PC-9 (cell line): ENCODE measurements around the gene AMMECR1.

Source experiments
- EZH2 ChIP-seq: fragments of 200-600 bp; sonication (generic); IDR thresholded peaks from 2 replicates; pipeline ENCODE4 v1.8.0; 2017; ENCODE audit warnings: antibody characterized with exemption, low read depth
- TF ChIP-seq, protein P1 (sequence below): fragments of 200-600 bp; sonication (generic); conservative IDR thresholded peaks from 2 replicates; pipeline ENCODE4 v1.6.1; 2017; ENCODE audit warnings: mixed run types, antibody characterized with exemption, mild to moderate bottlenecking, moderate library complexity

DNA sequence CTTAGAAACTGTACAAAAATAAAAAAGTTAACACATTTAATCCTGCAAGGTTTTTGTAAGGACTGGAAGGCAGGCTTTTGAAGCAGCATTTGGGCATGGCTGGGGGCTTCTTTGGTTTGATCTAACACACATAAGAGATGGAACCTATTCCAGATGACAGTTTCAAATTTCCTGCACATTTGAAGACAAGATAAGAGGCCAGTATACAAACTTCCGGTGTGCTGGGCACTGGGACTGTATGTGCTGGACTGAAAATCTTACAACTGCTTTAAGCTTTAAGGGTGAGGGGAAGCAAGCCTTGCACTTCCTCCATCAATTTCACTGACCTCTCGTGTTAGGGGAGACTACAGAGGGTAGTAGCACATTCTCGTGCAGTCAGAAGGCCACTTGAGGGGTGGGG is 122.9 kb downstream of the AMMECR1 start:
- TF ChIP-seq, protein P1, sequence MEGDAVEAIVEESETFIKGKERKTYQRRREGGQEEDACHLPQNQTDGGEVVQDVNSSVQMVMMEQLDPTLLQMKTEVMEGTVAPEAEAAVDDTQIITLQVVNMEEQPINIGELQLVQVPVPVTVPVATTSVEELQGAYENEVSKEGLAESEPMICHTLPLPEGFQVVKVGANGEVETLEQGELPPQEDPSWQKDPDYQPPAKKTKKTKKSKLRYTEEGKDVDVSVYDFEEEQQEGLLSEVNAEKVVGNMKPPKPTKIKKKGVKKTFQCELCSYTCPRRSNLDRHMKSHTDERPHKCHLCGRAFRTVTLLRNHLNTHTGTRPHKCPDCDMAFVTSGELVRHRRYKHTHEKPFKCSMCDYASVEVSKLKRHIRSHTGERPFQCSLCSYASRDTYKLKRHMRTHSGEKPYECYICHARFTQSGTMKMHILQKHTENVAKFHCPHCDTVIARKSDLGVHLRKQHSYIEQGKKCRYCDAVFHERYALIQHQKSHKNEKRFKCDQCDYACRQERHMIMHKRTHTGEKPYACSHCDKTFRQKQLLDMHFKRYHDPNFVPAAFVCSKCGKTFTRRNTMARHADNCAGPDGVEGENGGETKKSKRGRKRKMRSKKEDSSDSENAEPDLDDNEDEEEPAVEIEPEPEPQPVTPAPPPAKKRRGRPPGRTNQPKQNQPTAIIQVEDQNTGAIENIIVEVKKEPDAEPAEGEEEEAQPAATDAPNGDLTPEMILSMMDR = no peak
- no peak for TF ChIP-seq EZH2
